H9 (cell line): ENCODE measurements around the gene SPTBN4. TPM values are rescaled to one million over a fixed set of nuclear protein-coding genes. Genes with fewer than 3 reads are reported as not detected.

Experiments
- DNase-seq: peaks from one replicate; pipeline ENCODE4 v3.0.0-alpha.2; 2017
- H2AFZ ChIP-seq: one replicate; pipeline ENCODE4 v1.6.1; 2013; ENCODE audit warnings: mild to moderate bottlenecking, low read length, control low read depth, moderate library complexity
- H2AK5ac ChIP-seq: 2 replicates; pipeline ENCODE4 v1.6.1; 2013; ENCODE audit warnings: low read length, control low read depth, mixed read lengths; ENCODE audit not compliant: insufficient read length
- H2BK120ac ChIP-seq: one replicate; pipeline ENCODE4 v1.6.1; 2013; ENCODE audit warnings: low read depth, mild to moderate bottlenecking, low read length, control low read depth, inconsistent platforms; ENCODE audit not compliant: poor library complexity, severe bottlenecking
- H2BK12ac ChIP-seq: 2 replicates; pipeline ENCODE4 v1.6.1; 2013; ENCODE audit warnings: low read length, control low read depth, mixed read lengths, low read depth; ENCODE audit not compliant: insufficient read length
- H2BK15ac ChIP-seq: 2 replicates; pipeline ENCODE4 v1.6.1; 2013; ENCODE audit warnings: low read depth, low read length, control low read depth
- H2BK20ac ChIP-seq: one replicate; pipeline ENCODE4 v1.6.1; 2013; ENCODE audit warnings: low read depth, mild to moderate bottlenecking, low read length, control low read depth, inconsistent platforms; ENCODE audit not compliant: poor library complexity, severe bottlenecking
- H2BK5ac ChIP-seq: 2 replicates; pipeline ENCODE4 v1.6.1; 2013; ENCODE audit warnings: low read length, control low read depth, mixed read lengths; ENCODE audit not compliant: insufficient read length
- H3K14ac ChIP-seq: 2 replicates; pipeline ENCODE4 v1.6.1; 2013; ENCODE audit warnings: low read length, control low read depth; ENCODE audit not compliant: insufficient read depth
- H3K18ac ChIP-seq: 2 replicates; pipeline ENCODE4 v1.6.1; 2013; ENCODE audit warnings: low read depth, mild to moderate bottlenecking, mixed read lengths, low read length, control low read depth; ENCODE audit not compliant: insufficient read length
- H3K23ac ChIP-seq: 2 replicates; pipeline ENCODE4 v1.6.1; 2013; ENCODE audit warnings: low read length, control low read depth, mixed read lengths, low read depth; ENCODE audit not compliant: insufficient read length
- H3K23me2 ChIP-seq: 2 replicates; pipeline ENCODE4 v1.6.1; 2013; ENCODE audit warnings: low read depth, mild to moderate bottlenecking, mixed read lengths, low read length, control low read depth; ENCODE audit not compliant: insufficient read length, poor library complexity, severe bottlenecking
- H3K27ac ChIP-seq: 2 replicates; pipeline ENCODE4 v1.5.1; 2013; ENCODE audit warnings: low read length, control low read depth, mixed read lengths, low read depth; ENCODE audit not compliant: insufficient read length
- H3K27me3 ChIP-seq: 2 replicates; pipeline ENCODE4 v1.6.1; 2013; ENCODE audit warnings: low read length, control low read depth, inconsistent platforms; ENCODE audit not compliant: insufficient read depth
- H3K4ac ChIP-seq: 2 replicates; pipeline ENCODE4 v1.6.1; 2013; ENCODE audit warnings: low read depth, mild to moderate bottlenecking, control low read depth, inconsistent platforms, low read length, moderate library complexity
- H3K4me1 ChIP-seq: 2 replicates; pipeline ENCODE4 v1.6.1; 2013; ENCODE audit warnings: low read length, control low read depth, inconsistent platforms; ENCODE audit not compliant: insufficient read depth
- H3K4me2 ChIP-seq: 2 replicates; pipeline ENCODE4 v1.6.1; 2013; ENCODE audit warnings: low read length, control low read depth, mixed read lengths; ENCODE audit not compliant: insufficient read length, insufficient read depth
- H3K56ac ChIP-seq: 2 replicates; pipeline ENCODE4 v1.6.1; 2013; ENCODE audit warnings: low read depth, mild to moderate bottlenecking, mixed read lengths, low read length, control low read depth; ENCODE audit not compliant: insufficient read length
- H3K79me1 ChIP-seq: 2 replicates; pipeline ENCODE4 v1.6.1; 2013; ENCODE audit warnings: low read depth, mild to moderate bottlenecking, moderate library complexity, low read length, control low read depth, inconsistent platforms; ENCODE audit not compliant: insufficient read depth, poor library complexity, severe bottlenecking
- H3K79me2 ChIP-seq: 2 replicates; pipeline ENCODE4 v1.6.1; 2013; ENCODE audit warnings: low read length, control low read depth, inconsistent platforms; ENCODE audit not compliant: insufficient read depth
- H3K9ac ChIP-seq: 2 replicates; pipeline ENCODE4 v1.6.1; 2013; ENCODE audit warnings: low read length, control low read depth, mixed read lengths; ENCODE audit not compliant: insufficient read length; ENCODE audit errors: extremely low read depth
- H3K9me3 ChIP-seq: one replicate; pipeline ENCODE4 v1.6.1; 2013; ENCODE audit warnings: low read depth, low read length, inconsistent platforms; ENCODE audit not compliant: control insufficient read depth
- H3T11ph ChIP-seq: one replicate; pipeline ENCODE4 v1.6.1; 2013; ENCODE audit warnings: mild to moderate bottlenecking, low read length, control low read depth, inconsistent platforms
- H4K20me1 ChIP-seq: one replicate; pipeline ENCODE4 v1.6.1; 2013; ENCODE audit not compliant: control insufficient read depth, insufficient read length, insufficient read depth
- H4K5ac ChIP-seq: 2 replicates; pipeline ENCODE4 v1.6.1; 2013; ENCODE audit warnings: low read depth, mild to moderate bottlenecking, mixed read lengths, low read length, control low read depth; ENCODE audit not compliant: insufficient read length
- H4K8ac ChIP-seq: replicated peaks from 2 replicates; pipeline ENCODE4 v1.6.1; 2013; ENCODE audit warnings: low read length, control low read depth, mixed read lengths, low read depth; ENCODE audit not compliant: insufficient read length
- H4K91ac ChIP-seq: 2 replicates; pipeline ENCODE4 v1.6.1; 2013; ENCODE audit warnings: low read depth, mild to moderate bottlenecking, moderate library complexity, mixed read lengths, low read length, control low read depth; ENCODE audit not compliant: insufficient read length
- H3K27ac Mint-ChIP-seq, 3 experiments: 2 replicates in 2 of 3; 3 replicates in 1 of 3; pipeline ENCODE4 v1.8.0; 2020 to 2021; ENCODE audit warnings: mixed read lengths in 3 of 3, mild to moderate bottlenecking in 1 of 3, moderate library complexity in 1 of 3
- H3K27me3 Mint-ChIP-seq: 2 replicates; pipeline ENCODE4 v1.8.0; 2021; ENCODE audit warnings: low read depth, mild to moderate bottlenecking, moderate library complexity, mixed read lengths
- H3K36me3 Mint-ChIP-seq, 3 experiments: 2 replicates in 2 of 3; 3 replicates in 1 of 3; pipeline ENCODE4 v1.8.0; 2020 to 2021; ENCODE audit warnings: low read depth in 3 of 3, mixed read lengths in 3 of 3; ENCODE audit not compliant: insufficient read depth in 1 of 3
- H3K4me1 Mint-ChIP-seq, 2 experiments: 2 replicates each; pipeline ENCODE4 v1.8.0; 2020; ENCODE audit warnings: mixed read lengths in 2 of 2
- H3K4me3 Mint-ChIP-seq, 2 experiments: 2 replicates in 1 of 2; 3 replicates in 1 of 2; pipeline ENCODE4 v1.8.0; 2020 to 2021; ENCODE audit warnings: mild to moderate bottlenecking in 2 of 2, mixed read lengths in 2 of 2, moderate library complexity in 1 of 2
- H3K9me3 Mint-ChIP-seq, 2 experiments: 2 replicates in 1 of 2; 3 replicates in 1 of 2; pipeline ENCODE4 v1.8.0; 2020; ENCODE audit warnings: mild to moderate bottlenecking in 2 of 2, mixed read lengths in 2 of 2, moderate library complexity in 1 of 2
- WGBS: extraction: QIAGEN DNeasy Blood & Tissue Kit; methylation state at CpG from one replicate; pipeline ENCODE4 v1.1.7; 2013; ENCODE audit warnings: missing lambda C conversion rate, low lambda C conversion rate, mixed read lengths; ENCODE audit not compliant: insufficient read length; ENCODE audit errors: extremely low coverage; 5-methylcytosine and 5-hydroxymethylcytosine counted together
- total RNA-seq: library from RNA; stranded (reverse); gene quantifications from 2 replicates; pipeline ENCODE4 v1.2.1, GENCODE V29; 2021
- TF ChIP-seq, protein P1 (sequence below): fragments of 200-600 bp; sonication (generic); conservative IDR thresholded peaks from 3 replicates; pipeline ENCODE4 v1.8.0; 2021; ENCODE audit warnings: antibody characterized with exemption, mild to moderate bottlenecking

Gene SPTBN4
- total RNA-seq, 1 experiment from 2014 or later: 2.9 TPM

GRCh38 chr19:40472516-40472915, 5.7 kb downstream of the SPTBN4 start:
- Mint-ChIP-seq H3K27me3 (peaks cover 28% of the 10 kb centered on the region), H3K4me3 (no peak overlapping the region), H3K36me3 (no peaks in the 10 kb centered on the region), H3K27ac (no peak overlapping the region), H3K4me1 (no peaks in the 10 kb centered on the region), H3K9me3 (no peaks in the 10 kb centered on the region)
- no peak overlapping the region for H3K18ac ChIP-seq
- no peak overlapping the region for H4K8ac ChIP-seq
- TF ChIP-seq, protein P1, sequence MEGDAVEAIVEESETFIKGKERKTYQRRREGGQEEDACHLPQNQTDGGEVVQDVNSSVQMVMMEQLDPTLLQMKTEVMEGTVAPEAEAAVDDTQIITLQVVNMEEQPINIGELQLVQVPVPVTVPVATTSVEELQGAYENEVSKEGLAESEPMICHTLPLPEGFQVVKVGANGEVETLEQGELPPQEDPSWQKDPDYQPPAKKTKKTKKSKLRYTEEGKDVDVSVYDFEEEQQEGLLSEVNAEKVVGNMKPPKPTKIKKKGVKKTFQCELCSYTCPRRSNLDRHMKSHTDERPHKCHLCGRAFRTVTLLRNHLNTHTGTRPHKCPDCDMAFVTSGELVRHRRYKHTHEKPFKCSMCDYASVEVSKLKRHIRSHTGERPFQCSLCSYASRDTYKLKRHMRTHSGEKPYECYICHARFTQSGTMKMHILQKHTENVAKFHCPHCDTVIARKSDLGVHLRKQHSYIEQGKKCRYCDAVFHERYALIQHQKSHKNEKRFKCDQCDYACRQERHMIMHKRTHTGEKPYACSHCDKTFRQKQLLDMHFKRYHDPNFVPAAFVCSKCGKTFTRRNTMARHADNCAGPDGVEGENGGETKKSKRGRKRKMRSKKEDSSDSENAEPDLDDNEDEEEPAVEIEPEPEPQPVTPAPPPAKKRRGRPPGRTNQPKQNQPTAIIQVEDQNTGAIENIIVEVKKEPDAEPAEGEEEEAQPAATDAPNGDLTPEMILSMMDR: no peak
- H4K5ac ChIP-seq: no peak overlapping the region
- H3K4me2 ChIP-seq: no peak overlapping the region
- no peak overlapping the region for H2BK12ac ChIP-seq
- H3K4ac ChIP-seq: no peak overlapping the region
- no peaks in the 10 kb centered on the region for H3K23me2 ChIP-seq
- H2BK120ac ChIP-seq: no peak overlapping the region
- H3K56ac ChIP-seq: no peak overlapping the region
- H3K23ac ChIP-seq: no peak overlapping the region
- no peaks in the 10 kb centered on the region for H3K79me2 ChIP-seq
- H3K27ac ChIP-seq: no peak overlapping the region
- no peaks in the 10 kb centered on the region for H3K4me1 ChIP-seq
- H4K20me1 ChIP-seq: no peaks in the 10 kb centered on the region
- H3K9ac ChIP-seq: no peak overlapping the region
- WGBS: no CpG with 5 or more reads among the region's 13 CpGs
- H2BK20ac ChIP-seq: no peak overlapping the region
- no peak overlapping the region for H2AFZ ChIP-seq
- no peaks in the 10 kb centered on the region for H3K79me1 ChIP-seq
- H4K91ac ChIP-seq: no peak overlapping the region
- H2BK5ac ChIP-seq: no peak overlapping the region
- no peaks in the 10 kb centered on the region for H3K9me3 ChIP-seq
- peaks cover 2% of the 10 kb centered on the region; the same call in 1 of the 2 replicates for H3K27me3 ChIP-seq
- no peak for DNase-seq
- no peak overlapping the region for H3K14ac ChIP-seq
- H2AK5ac ChIP-seq: no peak overlapping the region
- no peak overlapping the region for H2BK15ac ChIP-seq
- no peak overlapping the region for H3T11ph ChIP-seq
